ENCODE data around the gene ZNHIT2.

DNA sequence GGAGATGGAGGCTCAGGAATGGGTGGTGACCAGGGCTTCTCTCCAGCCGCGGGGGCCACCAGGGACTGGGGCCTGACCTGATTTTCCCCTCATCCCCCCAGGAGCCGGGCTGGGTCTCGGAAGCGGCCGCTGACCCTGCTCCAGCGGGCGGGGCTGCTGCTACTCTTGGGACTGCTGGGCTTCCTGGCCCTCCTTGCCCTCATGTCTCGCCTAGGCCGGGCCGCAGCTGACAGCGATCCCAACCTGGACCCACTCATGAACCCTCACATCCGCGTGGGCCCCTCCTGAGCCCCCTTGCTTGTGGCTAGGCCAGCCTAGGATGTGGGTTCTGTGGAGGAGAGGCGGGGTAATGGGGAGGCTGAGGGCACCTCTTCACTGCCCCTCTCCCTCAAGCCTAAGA, 29.7 kb downstream of the ZNHIT2 start:
- TF ChIP-seq GATA3 (IDR thresholded peaks at IDR 0.05; ENCODE audit: low read depth, low read length) (no peak), GATA2 (IDR thresholded peaks at IDR 0.05; ENCODE audit: low read depth, low read length) (no peak)

Measured in SH-SY5Y (cell line).